HepG2 (cell line): ENCODE results near the gene TRABD. TPM values are rescaled to one million over a fixed set of nuclear protein-coding genes. Genes with fewer than 3 reads are reported as not detected.

Experiments used
- CEBPB ChIP-seq: IDR thresholded peaks from 2 replicates; pipeline ENCODE4 v1.6.1; 2011; ENCODE audit warnings: low read depth, low read length, improper control_type of control experiment, borderline replicate concordance
- FOXA3 ChIP-seq: IDR thresholded peaks from 2 replicates; pipeline ENCODE4 v1.6.1; 2016; ENCODE audit warnings: missing genetic modification reagents, missing compliant biosample characterization
- IKZF4 ChIP-seq: sonication (generic); formaldehyde crosslinking; IDR thresholded peaks from 2 replicates; pipeline ENCODE4 v1.5.1; 2020; ENCODE audit warnings: borderline replicate concordance, mild to moderate bottlenecking, low read depth, missing genetic modification reagents; ENCODE audit errors: not compliant biosample characterization
- KDM6A ChIP-seq: IDR thresholded peaks from 2 replicates; pipeline ENCODE4 v1.6.1; 2016; ENCODE audit warnings: low read depth
- MBNL3 ChIP-seq: fragments of 250-450 bp; sonication (Bioruptor Pico); conservative IDR thresholded peaks from 2 replicates; pipeline ENCODE4 v1.8.0; 2022; ENCODE audit warnings: mild to moderate bottlenecking, inconsistent platforms
- MEIS1 ChIP-seq: sonication (generic); formaldehyde crosslinking; IDR thresholded peaks from 2 replicates; pipeline ENCODE4 v1.9.0; 2021; ENCODE audit warnings: mild to moderate bottlenecking, missing genetic modification reagents, moderate library complexity, borderline replicate concordance
- MIXL1 ChIP-seq: IDR thresholded peaks from 2 replicates; pipeline ENCODE4 v1.6.1; 2016
- NR3C1 ChIP-seq: sonication (generic); formaldehyde crosslinking; IDR thresholded peaks from 2 replicates; pipeline ENCODE4 v1.4.0; 2020; ENCODE audit warnings: missing genetic modification reagents
- RAD21 ChIP-seq: fragments of 450-650 bp; formaldehyde crosslinking; IDR thresholded peaks from 2 replicates; pipeline ENCODE4 v1.5.0; 2020; ENCODE audit warnings: mild to moderate bottlenecking
- SSRP1 ChIP-seq: IDR thresholded peaks from 2 replicates; pipeline ENCODE4 v1.6.1; 2016; ENCODE audit warnings: control low read depth
- XRCC5 ChIP-seq: fragments of 200-400 bp; formaldehyde crosslinking; optimal IDR thresholded peaks from 2 replicates; pipeline ENCODE3; 2017; ENCODE audit warnings: mild to moderate bottlenecking, low read length
- ZBTB44 ChIP-seq: sonication (generic); formaldehyde crosslinking; IDR thresholded peaks from 2 replicates; pipeline ENCODE4 v1.4.0; 2020; ENCODE audit warnings: missing genetic modification reagents
- ZC3H4 ChIP-seq: sonication (generic); formaldehyde crosslinking; IDR thresholded peaks from 2 replicates; pipeline ENCODE4 v1.4.0; 2020; ENCODE audit warnings: missing genetic modification reagents, borderline replicate concordance
- ZFP36L2 ChIP-seq: sonication (generic); formaldehyde crosslinking; IDR thresholded peaks from 2 replicates; pipeline ENCODE4 v1.4.0; 2020; ENCODE audit warnings: missing genetic modification reagents
- ZFYVE20 ChIP-seq: sonication (generic); formaldehyde crosslinking; IDR thresholded peaks from 2 replicates; pipeline ENCODE4 v1.8.0; 2023; ENCODE audit warnings: low read depth, mild to moderate bottlenecking, moderate library complexity, missing genetic modification reagents, borderline replicate concordance
- ZNF180 ChIP-seq: sonication (generic); formaldehyde crosslinking; IDR thresholded peaks from 2 replicates; pipeline ENCODE4 v1.4.0; 2020; ENCODE audit warnings: low read depth, missing genetic modification reagents, borderline replicate concordance
- ZNF329 ChIP-seq: sonication (generic); formaldehyde crosslinking; IDR thresholded peaks from 2 replicates; pipeline ENCODE4 v1.9.0; 2021; ENCODE audit warnings: low read depth, mild to moderate bottlenecking, missing genetic modification reagents
- ZNF350 ChIP-seq: sonication (generic); formaldehyde crosslinking; IDR thresholded peaks from 2 replicates; pipeline ENCODE4 v1.4.0; 2020; ENCODE audit warnings: mild to moderate bottlenecking, low read depth, missing genetic modification reagents, borderline replicate concordance
- ZNF567 ChIP-seq: sonication (generic); formaldehyde crosslinking; IDR thresholded peaks from 2 replicates; pipeline ENCODE4 v1.8.1; 2023; ENCODE audit warnings: mild to moderate bottlenecking, missing genetic modification reagents, borderline replicate concordance
- ZNF713 ChIP-seq: sonication (generic); formaldehyde crosslinking; IDR thresholded peaks from 2 replicates; pipeline ENCODE4 v1.4.0; 2020; ENCODE audit warnings: mild to moderate bottlenecking, missing genetic modification reagents
- ZNF770 ChIP-seq: sonication (generic); formaldehyde crosslinking; IDR thresholded peaks from 2 replicates; pipeline ENCODE4 v1.5.0; 2020; ENCODE audit warnings: mild to moderate bottlenecking, missing genetic modification reagents
- ZNF772 ChIP-seq: sonication (generic); formaldehyde crosslinking; IDR thresholded peaks from 2 replicates; pipeline ENCODE4 v1.5.0; 2020; ENCODE audit warnings: mild to moderate bottlenecking, missing genetic modification reagents
- polyA plus RNA-seq, 8 experiments: library from polyadenylated mRNA; depleted of rRNA in 3 of 8; stranded (reverse) in 7 of 8; unstranded in 1 of 8; fragments of >200 nt; fragmentation: Illumina TruSeq in 4 of 8; extraction: Trizol in 4 of 8; gene quantifications; 2 replicates each; pipeline versions ENCODE4 v1.2.1 to v1.2.3, GENCODE V29; 2011 to 2016; ENCODE audit warnings: low read depth in 4 of 8, missing spikeins in 1 of 8, mixed read lengths in 1 of 8; ENCODE audit not compliant: insufficient read depth in 1 of 8
- total RNA-seq, 5 experiments: library from RNA; depleted of rRNA; stranded (reverse); fragments of >200 nt; fragmentation: Illumina TruSeq; extraction: Trizol; gene quantifications; 2 replicates each; pipeline ENCODE4 v1.2.3, GENCODE V29; 2016; ENCODE audit warnings: low read depth in 1 of 5
- TF ChIP-seq, protein P1 (sequence below): IDR thresholded peaks from 2 replicates; pipeline ENCODE4 v1.6.1; 2018; ENCODE audit warnings: missing genetic modification reagents
- TF ChIP-seq, protein P2 (sequence below): sonication (generic); formaldehyde crosslinking; conservative IDR thresholded peaks from 2 replicates; pipeline ENCODE4 v1.8.0; 2022; ENCODE audit warnings: low read depth, missing genetic modification reagents

Gene TRABD
- total and polyA plus RNA-seq, 2 of the 13 experiments (the other 11 are each of a cell fraction or from before 2014, with no cell fraction given): 21.5 to 28.9 TPM

DNA sequence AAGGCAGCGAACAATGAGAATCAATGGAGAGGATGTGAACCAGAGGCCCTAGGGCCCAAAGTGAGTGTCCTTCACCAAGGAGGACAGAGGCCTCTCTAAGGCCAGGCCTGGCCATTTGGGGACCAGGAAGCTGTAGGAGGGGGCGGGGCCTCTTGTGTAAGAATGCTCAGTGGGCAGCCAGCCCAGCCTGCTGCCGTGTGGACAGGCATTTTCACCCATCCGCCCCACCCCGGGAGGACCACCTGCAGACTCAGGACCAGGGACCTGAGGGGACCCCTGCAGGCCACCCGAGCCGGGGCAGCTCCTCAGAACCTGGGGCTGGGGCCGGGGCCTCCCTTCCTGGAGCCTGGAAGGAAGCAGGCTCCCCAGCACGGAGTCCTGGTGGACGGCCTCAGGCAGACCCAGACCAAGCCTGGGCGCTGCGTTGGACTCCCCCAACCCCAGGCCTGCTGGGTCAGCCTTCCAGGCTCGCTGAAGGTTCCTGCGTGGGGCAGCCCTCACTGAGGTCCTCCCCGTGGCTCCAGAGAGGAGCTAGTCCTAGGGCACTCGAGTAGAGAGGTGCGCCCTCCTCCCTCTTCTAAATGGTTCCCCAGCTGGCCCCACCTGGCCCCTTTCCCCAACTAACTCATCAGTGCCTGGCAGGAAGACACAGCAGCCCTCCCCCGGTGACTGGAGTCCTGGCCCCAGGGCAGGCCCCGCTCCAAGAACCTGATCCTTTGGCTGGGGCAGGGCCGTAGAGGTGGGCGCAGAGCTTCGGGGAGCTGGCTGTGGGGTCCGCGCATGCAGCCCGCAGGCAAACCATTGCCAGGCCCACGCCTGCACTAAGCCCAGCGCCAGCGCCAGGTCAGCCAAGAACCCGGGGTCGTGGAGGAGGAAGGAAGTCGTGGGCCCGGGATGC lies 1.5 kb upstream of the TRABD start (continued):
- TF ChIP-seq, protein P1, sequence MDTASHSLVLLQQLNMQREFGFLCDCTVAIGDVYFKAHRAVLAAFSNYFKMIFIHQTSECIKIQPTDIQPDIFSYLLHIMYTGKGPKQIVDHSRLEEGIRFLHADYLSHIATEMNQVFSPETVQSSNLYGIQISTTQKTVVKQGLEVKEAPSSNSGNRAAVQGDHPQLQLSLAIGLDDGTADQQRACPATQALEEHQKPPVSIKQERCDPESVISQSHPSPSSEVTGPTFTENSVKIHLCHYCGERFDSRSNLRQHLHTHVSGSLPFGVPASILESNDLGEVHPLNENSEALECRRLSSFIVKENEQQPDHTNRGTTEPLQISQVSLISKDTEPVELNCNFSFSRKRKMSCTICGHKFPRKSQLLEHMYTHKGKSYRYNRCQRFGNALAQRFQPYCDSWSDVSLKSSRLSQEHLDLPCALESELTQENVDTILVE (CRISPR knock-in tag): no peak
- TF ChIP-seq SSRP1 (no peak), ZNF567 (CRISPR knock-in tag) (no peak), FOXA3 (no peak), ZBTB44 (CRISPR knock-in tag) (no peak), ZFP36L2 (no peak), MEIS1 (CRISPR knock-in tag) (no peak), KDM6A (CRISPR knock-in tag) (no peak), NR3C1 (CRISPR knock-in tag) (no peak), XRCC5 (no peak), ZNF329 (CRISPR knock-in tag) (no peak), ZNF772 (no peak), ZC3H4 (CRISPR knock-in tag) (no peak), ZNF350 (no peak), MIXL1 (CRISPR knock-in tag) (no peak), MBNL3 (CRISPR knock-in tag) (no peak), RAD21 (no peak), ZNF713 (CRISPR knock-in tag) (no peak), ZNF770 (CRISPR knock-in tag) (peak; percentile 64; the same call in 1 of the 2 replicates), ZNF180 (CRISPR knock-in tag) (no peak), CEBPB (peak; percentile 57; the same call in 1 of the 2 replicates), ZFYVE20 (CRISPR knock-in tag) (no peak), IKZF4 (CRISPR knock-in tag) (no peak)
- TF ChIP-seq, protein P2, sequence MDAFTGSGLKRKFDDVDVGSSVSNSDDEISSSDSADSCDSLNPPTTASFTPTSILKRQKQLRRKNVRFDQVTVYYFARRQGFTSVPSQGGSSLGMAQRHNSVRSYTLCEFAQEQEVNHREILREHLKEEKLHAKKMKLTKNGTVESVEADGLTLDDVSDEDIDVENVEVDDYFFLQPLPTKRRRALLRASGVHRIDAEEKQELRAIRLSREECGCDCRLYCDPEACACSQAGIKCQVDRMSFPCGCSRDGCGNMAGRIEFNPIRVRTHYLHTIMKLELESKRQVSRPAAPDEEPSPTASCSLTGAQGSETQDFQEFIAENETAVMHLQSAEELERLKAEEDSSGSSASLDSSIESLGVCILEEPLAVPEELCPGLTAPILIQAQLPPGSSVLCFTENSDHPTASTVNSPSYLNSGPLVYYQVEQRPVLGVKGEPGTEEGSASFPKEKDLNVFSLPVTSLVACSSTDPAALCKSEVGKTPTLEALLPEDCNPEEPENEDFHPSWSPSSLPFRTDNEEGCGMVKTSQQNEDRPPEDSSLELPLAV (CRISPR knock-in tag): no peak
